Thyroid gland (tissue), 4 donors: ENCODE results near the gene TIAM1.

Source experiments
- POLR2A ChIP-seq, 2 donors: fragments of 450-650 bp; IDR thresholded peaks; one replicate each; pipeline ENCODE4 v1.6.1; 2017; ENCODE audit warnings: antibody characterized with exemption in 2 of 2, mild to moderate bottlenecking in 2 of 2, moderate library complexity in 1 of 2
- TF ChIP-seq, protein P1 (sequence below), 6 experiments: fragments of 200-600 bp in 3 of 6; fragments of 450-650 bp in 3 of 6; sonication (generic) in 3 of 6; IDR thresholded peaks; one replicate each; pipeline ENCODE4 v1.5.1; 2016 to 2019; ENCODE audit warnings: antibody characterized with exemption in 6 of 6, mild to moderate bottlenecking in 2 of 6, inconsistent platforms in 1 of 6, moderate library complexity in 1 of 6

- TF ChIP-seq, protein P1, sequence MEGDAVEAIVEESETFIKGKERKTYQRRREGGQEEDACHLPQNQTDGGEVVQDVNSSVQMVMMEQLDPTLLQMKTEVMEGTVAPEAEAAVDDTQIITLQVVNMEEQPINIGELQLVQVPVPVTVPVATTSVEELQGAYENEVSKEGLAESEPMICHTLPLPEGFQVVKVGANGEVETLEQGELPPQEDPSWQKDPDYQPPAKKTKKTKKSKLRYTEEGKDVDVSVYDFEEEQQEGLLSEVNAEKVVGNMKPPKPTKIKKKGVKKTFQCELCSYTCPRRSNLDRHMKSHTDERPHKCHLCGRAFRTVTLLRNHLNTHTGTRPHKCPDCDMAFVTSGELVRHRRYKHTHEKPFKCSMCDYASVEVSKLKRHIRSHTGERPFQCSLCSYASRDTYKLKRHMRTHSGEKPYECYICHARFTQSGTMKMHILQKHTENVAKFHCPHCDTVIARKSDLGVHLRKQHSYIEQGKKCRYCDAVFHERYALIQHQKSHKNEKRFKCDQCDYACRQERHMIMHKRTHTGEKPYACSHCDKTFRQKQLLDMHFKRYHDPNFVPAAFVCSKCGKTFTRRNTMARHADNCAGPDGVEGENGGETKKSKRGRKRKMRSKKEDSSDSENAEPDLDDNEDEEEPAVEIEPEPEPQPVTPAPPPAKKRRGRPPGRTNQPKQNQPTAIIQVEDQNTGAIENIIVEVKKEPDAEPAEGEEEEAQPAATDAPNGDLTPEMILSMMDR (IDR thresholded peaks at IDR 0.05): no peak
- TF ChIP-seq POLR2A (IDR thresholded peaks at IDR 0.05): no peak
These were observed 54.4 kb downstream of the TIAM1 start for GRCh38 chr21:31289702-31290101.
